HG03135 (cell line): ENCODE data around the gene PTAFR.

Experiments
- ATAC-seq: cut with Tn5 transposase; IDR thresholded peaks from one replicate; pipeline ENCODE4 v1.9.1; 2021; ENCODE audit warnings: mild to moderate bottlenecking, moderate library complexity; ENCODE audit not compliant: unreplicated experiment

The PTAFR gene

DNA sequence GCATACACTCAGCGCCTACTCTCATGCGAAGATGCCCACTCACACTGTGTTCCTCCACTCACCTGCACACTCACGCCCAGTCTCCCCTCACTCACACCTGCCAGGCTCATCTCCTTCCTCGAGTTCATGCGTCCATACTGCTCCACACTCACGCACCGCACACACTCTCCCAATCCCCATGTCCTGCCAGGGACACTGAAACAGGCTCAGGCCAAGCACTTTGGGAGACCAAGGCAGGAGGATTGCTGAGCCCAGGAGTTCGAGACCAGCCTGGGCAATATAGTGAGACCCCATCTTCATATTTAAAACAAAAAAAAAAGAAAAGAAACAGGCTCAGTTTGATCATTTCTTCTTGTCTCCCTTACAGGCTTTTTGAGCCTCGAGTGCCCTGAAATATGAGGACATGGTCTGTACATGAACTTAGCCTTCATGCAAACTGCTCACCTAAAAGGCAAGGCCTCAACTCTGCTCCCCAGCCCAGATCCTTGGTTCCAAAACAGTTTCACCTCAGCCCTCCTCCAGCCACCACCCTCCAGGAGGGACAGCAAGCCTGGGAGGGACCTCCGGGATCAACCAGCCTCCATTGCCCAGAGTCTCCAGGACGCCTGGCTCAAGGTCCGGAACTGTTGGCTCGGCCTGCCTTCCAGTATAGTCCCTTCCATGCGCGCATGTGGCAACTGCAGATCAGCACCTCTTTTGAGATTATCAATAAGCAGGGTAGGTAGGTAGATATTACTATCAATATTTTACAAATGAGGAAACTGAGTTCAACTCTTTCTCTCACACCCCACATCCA lies 2.4 kb upstream of the PTAFR start:
- no peak for ATAC-seq

DNA sequence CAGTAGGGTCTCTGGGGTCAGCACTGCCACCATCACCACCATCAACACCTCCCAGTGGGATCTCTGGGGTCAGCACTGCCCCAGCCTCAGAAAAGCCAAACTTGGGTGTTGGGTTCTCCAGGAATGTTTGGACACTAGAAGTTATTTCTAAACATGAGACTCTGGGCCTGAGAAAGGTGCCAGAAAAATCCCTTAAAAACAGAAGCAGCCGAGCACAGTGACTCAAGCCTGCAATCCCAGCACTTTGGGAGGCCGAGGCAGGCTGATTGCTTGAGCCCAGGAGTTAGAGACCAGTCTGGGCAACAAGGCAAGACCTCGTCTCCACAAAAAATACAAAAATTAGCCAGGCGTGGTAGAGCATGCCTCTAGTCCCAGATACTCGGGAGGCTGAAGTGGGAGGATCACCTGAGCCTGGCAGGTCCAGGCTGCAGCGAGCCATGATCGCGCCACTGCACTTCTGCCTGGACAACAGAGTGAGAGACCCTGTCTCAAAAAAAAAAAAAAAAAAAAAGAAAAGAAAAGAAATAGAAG lies 470 bp downstream of the PTAFR start:
- no peak for ATAC-seq

DNA sequence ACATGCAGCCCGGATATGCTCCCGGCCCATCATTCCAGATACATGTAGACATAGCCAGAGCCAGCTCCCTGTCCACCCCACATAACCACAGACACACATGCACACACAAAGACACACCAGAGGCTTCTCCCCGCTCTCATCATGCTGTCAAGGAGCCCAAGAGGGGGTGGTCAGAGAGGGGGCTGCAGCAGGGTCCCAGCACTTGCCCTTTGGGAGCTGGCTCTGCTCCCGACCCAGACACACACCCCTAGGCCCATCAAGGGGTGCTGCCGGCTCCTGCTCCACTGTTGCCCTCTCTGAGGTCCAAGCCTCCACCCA lies 2.6 kb downstream of the PTAFR start:
- ATAC-seq = no peak

DNA sequence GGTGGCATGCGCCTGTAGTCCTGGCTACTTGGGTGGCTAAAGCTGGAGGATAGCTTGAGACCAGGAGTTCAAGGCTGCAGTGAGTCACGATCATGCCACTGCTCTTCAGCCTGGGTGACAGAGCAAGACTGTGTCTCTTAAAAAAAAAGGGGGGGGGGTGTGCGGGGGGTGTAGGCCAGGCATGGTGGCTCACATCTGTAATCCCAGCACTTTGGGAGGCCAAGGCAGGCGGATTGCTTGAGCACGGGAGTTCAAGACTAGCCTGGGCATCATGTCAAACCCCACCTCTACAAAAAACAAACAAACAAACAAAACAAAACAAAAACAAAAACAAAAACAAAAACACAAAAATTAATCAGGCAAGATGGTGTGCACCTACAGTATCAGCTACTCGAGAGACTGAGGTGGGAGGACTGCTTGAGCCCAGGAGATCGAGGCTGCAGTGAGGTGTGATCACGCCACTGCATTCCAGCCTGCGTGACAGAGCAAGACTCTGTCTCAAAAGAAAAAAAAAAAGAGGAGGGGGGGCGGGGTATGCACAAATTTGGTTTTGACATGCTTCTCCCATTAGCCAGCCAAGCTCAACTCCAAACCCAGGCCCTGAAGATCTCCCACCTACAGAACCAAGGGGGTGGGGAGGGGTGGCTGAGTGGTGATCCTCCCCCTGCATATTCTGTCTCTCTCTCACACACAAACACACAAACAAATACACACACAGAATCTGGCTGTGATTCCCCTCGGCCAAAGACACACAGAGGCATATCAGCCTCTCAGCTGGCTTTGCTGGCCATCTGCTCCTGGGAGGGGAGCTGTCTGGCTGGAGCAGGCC lies 3.1 kb downstream of the PTAFR start:
- ATAC-seq = no peak

DNA sequence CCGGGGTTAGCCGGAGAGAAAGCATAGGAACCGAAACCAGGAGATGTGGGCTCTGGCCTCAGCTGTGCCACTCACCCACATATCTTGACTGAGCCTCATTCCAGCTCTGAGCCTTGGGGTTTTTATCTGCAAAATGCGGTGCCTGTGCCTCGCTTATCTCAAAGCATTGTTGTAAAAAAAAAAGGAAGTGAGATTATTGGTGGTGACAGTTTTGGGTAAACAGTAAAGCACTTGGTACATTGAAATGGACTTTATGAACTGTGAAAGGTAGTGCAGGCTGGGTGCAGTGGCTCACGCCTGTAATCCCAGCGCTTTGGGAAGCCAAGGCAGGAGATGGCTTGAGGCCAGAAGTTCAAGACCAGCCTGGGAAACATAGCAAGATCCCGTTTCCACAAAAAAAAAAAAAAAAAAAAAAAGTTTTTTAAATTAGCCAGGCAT lies 3.8 kb downstream of the PTAFR start:
- peak; percentile 70 for ATAC-seq

DNA sequence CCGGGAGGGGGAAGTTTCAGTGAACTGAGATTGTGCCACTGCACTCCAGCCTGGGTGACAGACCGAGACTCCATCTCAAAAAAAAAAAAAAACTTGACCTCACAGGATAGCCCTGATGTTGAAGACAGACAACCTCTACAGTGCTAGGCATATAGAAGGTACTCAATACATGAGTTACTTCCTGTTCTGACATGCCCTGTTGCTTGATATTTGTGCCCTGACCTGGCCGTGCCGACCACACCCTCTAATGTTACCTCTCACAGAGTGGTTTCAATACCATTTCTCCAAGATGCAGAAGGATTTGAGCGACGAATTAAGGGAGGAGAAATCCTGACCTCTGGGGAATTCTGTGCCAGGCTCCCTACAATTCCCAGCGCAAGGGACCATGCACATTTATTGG lies 5.2 kb downstream of the PTAFR start:
- ATAC-seq = no peak

DNA sequence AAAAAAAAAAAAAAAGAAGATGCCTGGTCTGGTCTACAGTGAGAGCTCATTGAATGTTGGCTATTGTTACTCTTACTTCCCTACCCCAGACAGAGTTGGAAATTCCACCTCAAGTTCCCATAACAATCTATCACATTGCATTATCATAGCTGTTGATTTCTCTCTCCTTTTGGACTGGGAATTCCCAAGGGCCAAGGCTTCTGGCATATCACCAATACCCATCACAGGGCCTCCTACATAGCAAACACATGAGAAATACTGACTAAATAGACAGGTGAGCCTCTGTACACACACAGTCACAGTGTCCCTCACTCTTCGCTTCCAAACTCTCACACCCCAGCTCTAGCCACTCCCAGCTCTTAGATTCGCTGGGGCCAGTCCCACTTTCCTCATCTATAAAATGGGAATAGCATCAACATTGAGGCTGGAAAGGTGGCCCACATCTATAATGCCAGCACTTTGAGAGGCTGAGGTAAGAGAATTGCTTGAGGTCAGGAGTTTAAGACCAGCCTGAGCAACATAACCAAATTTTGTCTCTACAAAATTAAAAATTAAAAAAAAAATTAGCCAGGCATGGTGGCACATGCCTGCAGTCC lies 6.4 kb downstream of the PTAFR start:
- no peak for ATAC-seq

DNA sequence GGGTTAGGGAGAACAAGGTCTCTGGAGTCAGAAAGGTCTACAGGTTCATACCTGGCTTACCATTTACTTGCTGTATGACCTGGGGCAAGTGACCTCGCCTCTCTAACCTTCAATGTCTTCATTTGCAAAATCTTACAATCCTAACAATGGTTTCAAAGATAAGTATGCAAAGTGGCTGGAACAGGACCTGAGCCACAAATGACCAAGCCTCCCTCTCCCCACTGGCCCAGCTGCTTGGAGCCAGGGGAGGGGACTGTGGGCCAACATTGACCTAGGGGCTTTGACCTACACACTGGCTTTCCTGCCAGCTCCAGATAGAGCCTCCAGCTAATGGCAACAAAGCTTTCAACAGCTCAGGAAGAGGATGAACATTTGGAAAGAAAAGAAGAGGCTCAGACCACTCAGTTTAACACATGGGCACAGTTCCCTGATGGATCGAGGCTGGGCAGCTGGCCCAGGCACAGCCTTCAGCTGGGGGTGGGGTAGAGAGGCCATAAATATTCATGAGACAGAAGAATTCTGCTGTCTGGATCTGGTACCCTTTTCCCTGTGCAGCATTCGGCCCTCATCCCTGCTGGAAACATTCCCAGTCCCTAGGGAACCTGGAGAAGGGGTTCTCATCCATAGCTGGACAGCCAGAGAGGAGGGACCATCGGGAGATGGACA lies 12.9 kb downstream of the PTAFR start:
- ATAC-seq = no peak

DNA sequence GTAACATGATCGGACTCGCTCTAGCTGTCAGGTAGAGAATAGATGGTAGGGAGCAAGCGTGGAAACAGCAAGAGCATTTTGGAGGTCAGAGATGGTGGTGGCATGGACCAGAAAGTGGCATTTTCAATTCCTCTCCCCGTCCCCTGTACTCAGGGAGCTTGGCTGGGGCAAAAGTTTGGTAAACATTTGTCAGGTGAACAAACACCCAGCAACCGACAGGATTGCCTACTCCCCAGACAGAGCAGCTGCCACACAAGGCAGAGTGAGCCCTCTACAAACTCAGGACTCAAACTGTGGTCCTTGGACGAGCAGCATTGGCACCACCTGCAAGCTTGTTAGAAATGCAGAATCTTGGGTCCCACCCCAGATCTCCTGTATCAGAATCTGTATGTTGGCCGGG lies 14.3 kb downstream of the PTAFR start:
- no peak for ATAC-seq

DNA sequence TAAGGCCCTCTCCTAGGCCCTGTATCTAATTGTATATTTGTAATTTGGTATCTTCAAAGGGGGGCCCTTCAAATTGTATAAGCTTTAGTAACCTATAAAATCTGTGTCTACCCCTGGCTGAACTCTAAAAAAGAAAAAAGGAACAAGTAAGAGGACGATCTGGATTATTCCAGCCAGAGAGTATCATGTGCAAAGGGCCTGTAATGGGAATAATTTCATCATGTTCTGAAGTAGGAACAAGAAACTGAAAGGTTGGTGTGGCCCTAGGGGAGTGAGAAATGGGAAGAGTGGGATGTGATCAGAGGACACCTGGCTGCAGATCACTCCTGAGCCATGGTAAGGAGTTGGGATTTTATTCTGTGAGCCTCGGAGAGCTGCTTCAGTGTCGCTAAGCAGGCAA lies 14.7 kb downstream of the PTAFR start:
- ATAC-seq = no peak

DNA sequence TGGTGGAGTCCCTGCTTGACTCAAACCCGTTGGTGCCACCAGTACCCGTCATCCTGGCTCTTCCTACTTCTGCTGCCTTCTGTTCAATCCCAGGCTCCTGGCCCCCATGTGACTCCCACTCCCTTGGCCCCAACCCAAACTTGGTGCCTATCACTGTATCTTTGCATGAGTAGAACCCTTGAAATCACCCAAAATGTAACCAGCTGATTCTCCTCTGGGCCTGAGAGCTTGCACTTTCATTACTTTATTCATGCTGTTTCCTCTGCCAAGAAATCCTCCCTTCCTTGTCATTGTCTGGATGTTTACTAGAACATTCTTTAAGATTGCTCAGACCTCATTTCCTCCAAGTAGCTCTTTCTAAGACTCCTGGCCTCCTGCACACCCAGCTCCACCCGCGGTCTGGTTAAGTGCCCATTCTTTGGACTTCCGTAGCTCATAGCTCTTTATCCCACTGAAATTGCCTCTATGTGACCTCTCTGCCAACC lies 15.7 kb downstream of the PTAFR start:
- ATAC-seq = no peak

DNA sequence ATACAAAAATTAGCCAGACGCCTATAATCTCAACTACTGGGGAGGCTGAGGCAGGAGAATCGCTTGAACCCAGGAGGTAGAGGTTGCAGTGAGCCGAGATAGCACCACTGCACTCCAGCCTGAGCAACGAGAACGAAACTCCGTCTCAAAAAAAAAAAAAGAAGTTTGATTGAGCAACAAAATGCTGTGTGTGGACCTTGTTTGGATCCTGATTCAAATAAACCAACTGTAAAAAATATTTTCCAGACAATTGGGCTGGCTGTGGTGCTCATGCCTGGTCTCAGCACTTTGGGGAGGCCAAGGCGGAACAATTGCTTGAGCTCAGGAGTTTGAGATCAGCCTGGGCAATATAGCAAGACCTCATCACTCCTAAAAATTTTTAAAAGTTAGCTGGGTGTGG lies 16.8 kb downstream of the PTAFR start:
- no peak for ATAC-seq

DNA sequence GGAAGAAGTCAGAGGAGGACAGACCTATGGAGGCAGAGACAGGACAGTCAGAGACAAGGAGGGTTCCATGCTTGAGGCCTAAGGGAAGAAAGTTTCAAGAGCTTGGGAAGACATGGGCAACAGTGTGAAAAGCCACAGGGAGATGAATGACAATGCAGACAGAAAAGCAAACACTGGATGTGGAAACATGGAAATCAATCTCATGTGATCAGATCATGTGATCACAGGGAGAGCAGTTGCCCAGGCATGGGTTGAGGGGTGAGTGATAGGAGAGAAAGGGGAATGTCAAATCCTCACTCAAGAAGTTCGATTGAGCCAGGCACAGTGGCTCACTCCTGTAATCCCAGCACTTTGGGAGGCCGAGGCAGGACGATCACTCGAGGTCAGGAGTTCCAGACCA lies 17.2 kb downstream of the PTAFR start:
- ATAC-seq = no peak

DNA sequence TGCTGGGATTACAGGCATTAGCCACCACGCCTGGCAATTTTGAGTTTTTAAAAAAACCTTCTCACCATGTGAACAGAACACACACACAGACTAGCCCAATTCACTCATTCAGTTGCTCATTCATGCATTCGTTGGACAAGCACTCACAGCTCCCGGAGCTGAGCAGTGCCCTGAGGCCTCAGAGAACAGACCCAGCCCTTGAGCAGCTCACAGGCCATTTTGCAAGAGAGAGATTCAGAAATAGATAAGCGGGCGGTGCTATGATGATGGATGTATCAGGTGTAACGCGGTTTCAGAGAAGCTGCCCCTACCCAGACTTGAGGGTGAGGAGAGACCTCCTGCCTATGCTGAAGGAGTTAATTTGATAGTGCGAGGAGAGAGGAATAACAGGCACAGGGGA lies 18.6 kb downstream of the PTAFR start:
- no peak for ATAC-seq

DNA sequence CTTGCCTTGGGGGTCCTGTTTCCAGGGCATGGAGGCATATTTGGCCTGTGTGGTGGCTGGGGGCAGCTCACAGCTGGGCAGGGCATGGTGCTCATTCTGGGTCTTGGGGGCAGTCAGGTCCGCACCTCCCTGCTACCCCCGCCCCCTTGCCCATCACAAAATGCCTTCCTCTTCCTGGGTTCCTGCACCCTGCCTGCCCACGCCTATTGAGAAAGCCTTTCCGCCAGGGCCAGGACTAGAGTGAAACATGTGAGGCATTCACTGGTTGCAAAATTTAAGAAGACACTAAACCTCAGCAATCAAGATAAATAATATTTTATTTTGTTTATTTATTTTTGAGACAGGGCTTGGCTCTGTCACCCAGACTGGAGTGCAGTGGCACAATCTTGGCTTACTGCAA lies 19.7 kb downstream of the PTAFR start:
- ATAC-seq = no peak

DNA sequence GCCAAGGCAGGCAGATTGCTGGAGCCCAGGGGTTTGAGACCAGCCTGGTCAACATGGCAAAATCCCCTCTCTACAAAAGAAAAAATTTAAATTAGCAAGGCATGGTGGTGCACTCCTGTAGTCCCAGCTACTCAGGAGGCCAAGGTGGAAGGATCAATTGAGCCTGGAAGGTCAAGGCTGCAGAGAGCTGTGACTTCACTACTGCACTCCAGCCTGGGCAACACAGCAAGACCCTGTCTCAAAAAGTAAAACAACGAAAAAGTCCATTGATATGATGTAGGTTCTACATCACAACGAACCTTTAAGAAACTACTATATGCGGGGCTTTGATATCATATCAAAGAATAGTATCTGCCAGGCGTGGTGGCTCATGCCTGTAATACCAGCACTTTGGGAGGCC lies 20.9 kb downstream of the PTAFR start:
- ATAC-seq = no peak

DNA sequence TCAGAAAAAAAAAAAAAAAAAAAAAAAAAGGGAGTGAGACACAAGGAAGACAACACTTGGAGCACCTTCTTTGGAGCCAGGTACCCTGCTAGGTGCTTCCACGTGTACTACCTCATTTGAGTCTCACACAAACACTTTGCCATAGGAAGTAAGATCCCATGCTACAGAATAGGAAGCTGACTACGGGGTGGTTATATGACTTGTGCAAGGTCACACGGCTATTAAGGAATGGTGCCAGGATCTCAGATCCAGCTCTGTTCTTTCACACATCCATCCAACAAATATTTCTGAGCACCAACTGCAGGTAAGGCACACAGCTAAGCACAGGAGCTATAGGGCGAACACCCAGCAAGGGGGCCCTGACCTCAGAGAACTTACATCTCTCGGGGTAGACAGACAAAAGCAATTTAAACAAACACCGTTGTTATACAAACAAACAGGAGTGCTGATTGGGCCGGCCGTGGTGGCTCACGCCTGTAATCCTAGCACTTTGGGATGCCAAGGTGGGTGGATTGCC lies 22.4 kb downstream of the PTAFR start:
- no peak for ATAC-seq

DNA sequence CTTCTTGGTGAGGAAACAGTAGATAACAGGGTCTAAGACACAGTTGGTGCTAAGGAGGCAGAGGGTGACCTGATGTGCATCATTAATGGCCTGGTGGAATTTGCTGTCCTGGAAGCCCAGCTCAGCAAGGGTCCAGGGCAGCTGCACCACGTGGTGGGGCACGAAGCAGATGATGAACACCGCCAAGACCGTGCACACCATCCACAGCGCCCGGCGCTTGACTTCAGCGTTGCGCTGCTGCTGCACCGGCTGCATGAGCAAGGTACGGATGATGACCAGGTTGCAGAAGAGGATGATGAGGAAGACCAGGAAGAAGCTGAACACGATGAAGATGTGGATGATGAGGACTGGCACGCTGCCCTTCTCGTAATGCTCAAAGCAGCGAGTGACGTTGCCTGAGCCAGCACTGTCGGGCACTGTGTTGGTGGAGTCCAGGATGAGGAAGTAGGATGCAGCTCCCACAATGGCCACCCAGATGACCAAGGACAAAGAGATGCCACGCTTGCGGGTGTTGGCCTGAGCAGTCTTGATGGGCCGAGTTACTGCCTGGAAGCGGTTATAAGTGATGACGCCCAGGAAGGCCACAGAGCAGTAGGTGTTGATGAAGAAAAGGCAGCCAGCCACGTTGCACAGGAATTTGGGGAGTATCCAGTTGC lies 26.2 kb downstream of the PTAFR start:
- ATAC-seq = no peak

DNA sequence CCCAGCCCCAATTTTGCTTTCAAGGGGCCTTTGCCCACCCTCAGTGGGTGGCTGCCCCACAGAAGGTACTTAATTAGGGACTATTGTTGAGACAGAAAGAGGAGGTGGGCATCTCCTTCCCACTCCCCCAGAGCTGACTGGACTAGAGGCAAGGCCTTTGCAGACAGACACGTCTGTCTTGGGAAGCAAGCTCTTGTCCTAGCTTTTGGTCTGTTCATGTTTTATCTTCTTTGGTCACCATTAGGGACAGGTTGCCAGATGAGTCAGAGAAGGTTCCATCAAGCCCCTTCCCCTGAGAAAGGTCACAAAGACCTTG lies 27.7 kb downstream of the PTAFR start:
- ATAC-seq = no peak

DNA sequence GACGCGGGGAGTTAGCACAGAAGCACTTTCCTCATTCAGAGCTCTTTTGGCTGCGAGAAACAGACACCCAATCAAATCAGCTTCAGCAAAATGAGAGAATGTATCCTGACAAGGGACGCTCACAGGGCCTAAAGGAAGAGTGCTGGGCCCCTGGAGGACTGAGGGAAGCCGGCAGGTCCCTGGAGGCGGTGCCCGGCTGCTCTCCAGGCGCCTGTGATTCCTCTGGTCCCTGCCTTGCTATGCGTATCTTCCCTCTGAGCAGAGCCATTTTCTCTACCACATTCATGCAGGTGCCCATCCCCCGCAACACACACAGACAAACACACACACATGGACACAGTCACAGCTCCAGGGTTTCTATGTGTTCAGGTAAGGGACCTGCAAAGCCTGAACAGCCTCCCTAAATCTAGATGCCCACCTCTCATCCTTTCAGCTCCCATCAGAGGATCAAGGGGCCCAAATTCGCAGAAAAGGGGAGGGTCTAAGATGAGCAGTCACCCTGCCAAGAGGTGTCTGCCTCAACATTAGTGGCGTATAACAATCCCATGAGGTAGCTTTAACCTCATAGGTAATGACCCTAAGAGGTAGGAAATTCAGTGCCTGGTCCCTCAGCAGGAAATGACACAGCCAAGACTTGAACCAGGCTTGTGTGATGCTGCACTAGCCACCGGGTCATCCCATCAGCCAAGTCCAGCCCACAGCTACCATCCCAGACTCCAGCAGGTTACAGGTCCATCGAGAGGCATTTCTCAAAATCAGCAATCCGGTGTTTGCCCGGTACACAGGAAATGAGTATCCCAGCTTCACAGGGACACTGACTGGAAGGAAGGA lies 29.0 kb downstream of the PTAFR start:
- peak; percentile 4 for ATAC-seq
